ENCODE measurements around the gene STAT3.

DNA sequence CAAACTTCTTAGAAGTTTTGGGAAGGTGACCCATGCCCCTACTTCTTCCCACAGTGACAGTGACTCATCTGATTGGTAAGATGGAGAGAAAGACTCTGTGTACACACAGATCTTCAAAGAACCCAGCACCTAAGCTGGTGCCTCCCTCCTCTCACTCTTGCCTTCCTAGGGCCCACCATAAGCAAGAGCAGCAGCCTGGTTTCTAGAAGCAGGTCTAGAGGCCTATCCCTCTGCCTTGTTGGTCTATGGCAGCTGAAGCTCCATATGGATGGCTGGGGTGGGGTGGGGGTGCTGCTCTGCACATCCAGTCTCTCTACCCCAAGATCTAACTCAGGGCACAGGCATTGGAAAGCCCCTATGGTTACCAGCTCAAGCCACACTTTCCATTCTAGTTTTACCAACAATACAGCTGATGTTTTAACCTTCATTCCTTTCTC is 47.5 kb downstream of the STAT3 start:
- no peak for TF ChIP-seq POLR2AphosphoS5 (IDR thresholded peaks at IDR 0.05; ENCODE audit: borderline replicate concordance, low read depth, low read length)
- TF ChIP-seq EZH2 (IDR thresholded peaks at IDR 0.05), result no peak

All from SK-N-MC (cell line).